GM13976 (cell line): ENCODE results near the gene UTS2B.

ENCODE experiments used
- DNase-seq: peaks from one replicate; pipeline ENCODE4 v3.0.0; 2012; ENCODE audit warnings: low spot score
- CTCF ChIP-seq: IDR thresholded peaks from 2 replicates; pipeline ENCODE4 v1.5.1; 2012; ENCODE audit warnings: borderline replicate concordance, mild to moderate bottlenecking; ENCODE audit not compliant: insufficient read depth; ENCODE audit errors: extremely low read depth, missing control alignments, control extremely low read depth
- in situ Hi-C: fragments of 300-500 bp; cut with MboI; formaldehyde crosslinking; loops from one replicate; pipeline ENCODE4 v1.12.0; 2022; ENCODE audit warnings: low sequenced_read_pairs, mixed read lengths, inconsistent platforms; ENCODE audit not compliant: unreplicated experiment

UTS2B gene

GRCh38 chr3:191330530-191331048, 263 bp upstream of the UTS2B start:
- no peak for TF ChIP-seq CTCF
- in situ Hi-C loops: loop anchor here (10.0 kb wide), 1 partner anchor 86 kb away; no protein-coding TSS in a partner anchor
- DNase-seq: no peak

GRCh38 chr3:191328962-191329653, 1.2 kb downstream of the UTS2B start, which contains the start of gene CCDC50:
CCDC50 (plus strand) TSS chr3:191329394; CDS start chr3:191329675, 281 bp downstream.
- in situ Hi-C loops: no loop called here
- DNase-seq: peak; percentile 88
- TF ChIP-seq CTCF: no peak

GRCh38 chr3:191328383-191328961, 1.9 kb downstream of the UTS2B start:
- in situ Hi-C loops: no loop called here
- DNase-seq: no peak

GRCh38 chr3:191327526-191327925, 2.8 kb downstream of the UTS2B start:
- in situ Hi-C loops: no loop called here
- DNase-seq: no peak
- no peak for TF ChIP-seq CTCF

More at GRCh38 chr3:191328383-191328961, 1.9 kb downstream of the UTS2B start:
- TF ChIP-seq CTCF: no peak

- no peak for TF ChIP-seq CTCF
- no peak for DNase-seq
- in situ Hi-C loops: no loop called here
These were observed 5.4 kb downstream of the UTS2B start for GRCh38 chr3:191324936-191325335.

- in situ Hi-C loops: no loop called here
- no peak for DNase-seq
- TF ChIP-seq CTCF: no peak
These were observed 9.1 kb downstream of the UTS2B start for GRCh38 chr3:191321019-191321767.
